Cardiac muscle cell (in vitro differentiated cells and primary cell): Measurements from ENCODE around the gene PCDH9. TPM values are rescaled to one million over a fixed set of nuclear protein-coding genes. Genes with fewer than 3 reads are reported as not detected.
"Not testable (repeated sequence)": the region's sequence is repeated elsewhere in the genome, so short reads cannot be mapped to it uniquely, and the experiment has no call there.

Experiments used
- DNase-seq, 2 donors: peaks; one replicate each; pipeline versions ENCODE4 v3.0.0 to v3.0.0-alpha.2; 2010 to 2017; ENCODE audit warnings: low read depth in 1 of 2, low spot score in 1 of 2
- H3K27ac ChIP-seq: fragments of 200-600 bp; sonication (generic); 2 replicates; pipeline ENCODE4 v1.5.1; 2016
- H3K27me3 ChIP-seq: fragments of 200-600 bp; sonication (generic); 2 replicates; pipeline ENCODE4 v1.6.0; 2016; ENCODE audit warnings: control low read depth
- H3K36me3 ChIP-seq: fragments of 200-600 bp; sonication (generic); 2 replicates; pipeline ENCODE4 v1.5.1; 2016; ENCODE audit warnings: control low read depth
- H3K4me1 ChIP-seq: fragments of 200-600 bp; sonication (generic); 2 replicates; pipeline ENCODE4 v1.8.1; 2017; ENCODE audit warnings: low read depth, mild to moderate bottlenecking, mixed run types
- H3K4me3 ChIP-seq: fragments of 200-600 bp; sonication (generic); 2 replicates; pipeline ENCODE4 v1.5.1; 2016; ENCODE audit warnings: mild to moderate bottlenecking
- H3K9me3 ChIP-seq: fragments of 200-600 bp; sonication (generic); 2 replicates; pipeline ENCODE4 v1.5.1; 2017; ENCODE audit warnings: low read depth, mild to moderate bottlenecking, control low read depth
- polyA plus RNA-seq: library from polyadenylated mRNA; unstranded; fragments of >200 nt; fragmentation: Nextera tagmentation; extraction: Ambion mirVana; gene quantifications from 2 replicates; pipeline ENCODE4 v1.2.1, GENCODE V29; 2016
- total RNA-seq: library from RNA; depleted of rRNA; stranded (reverse); fragments of >200 nt; gene quantifications from 2 replicates; pipeline ENCODE4 v1.2.3, GENCODE V29; 2016
- TF ChIP-seq, protein P1 (sequence below): IDR thresholded peaks from 2 replicates; pipeline ENCODE4 v1.5.1; 2012; ENCODE audit warnings: low read depth, mild to moderate bottlenecking, low read length

The PCDH9 gene
- total and polyA plus RNA-seq, 2 experiments from 2014 or later: 1.6 to 2.3 TPM

- no peaks in the 10 kb centered on the region for H3K4me1 ChIP-seq
- H3K27me3 ChIP-seq: no peaks in the 10 kb centered on the region
- peak in 1 of 2 donors; percentile 65 for DNase-seq
- no peaks in the 10 kb centered on the region for H3K36me3 ChIP-seq
- H3K9me3 ChIP-seq: no peaks in the 10 kb centered on the region
- no peak overlapping the region for H3K4me3 ChIP-seq
- TF ChIP-seq, protein P1, sequence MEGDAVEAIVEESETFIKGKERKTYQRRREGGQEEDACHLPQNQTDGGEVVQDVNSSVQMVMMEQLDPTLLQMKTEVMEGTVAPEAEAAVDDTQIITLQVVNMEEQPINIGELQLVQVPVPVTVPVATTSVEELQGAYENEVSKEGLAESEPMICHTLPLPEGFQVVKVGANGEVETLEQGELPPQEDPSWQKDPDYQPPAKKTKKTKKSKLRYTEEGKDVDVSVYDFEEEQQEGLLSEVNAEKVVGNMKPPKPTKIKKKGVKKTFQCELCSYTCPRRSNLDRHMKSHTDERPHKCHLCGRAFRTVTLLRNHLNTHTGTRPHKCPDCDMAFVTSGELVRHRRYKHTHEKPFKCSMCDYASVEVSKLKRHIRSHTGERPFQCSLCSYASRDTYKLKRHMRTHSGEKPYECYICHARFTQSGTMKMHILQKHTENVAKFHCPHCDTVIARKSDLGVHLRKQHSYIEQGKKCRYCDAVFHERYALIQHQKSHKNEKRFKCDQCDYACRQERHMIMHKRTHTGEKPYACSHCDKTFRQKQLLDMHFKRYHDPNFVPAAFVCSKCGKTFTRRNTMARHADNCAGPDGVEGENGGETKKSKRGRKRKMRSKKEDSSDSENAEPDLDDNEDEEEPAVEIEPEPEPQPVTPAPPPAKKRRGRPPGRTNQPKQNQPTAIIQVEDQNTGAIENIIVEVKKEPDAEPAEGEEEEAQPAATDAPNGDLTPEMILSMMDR: no peak
- no peak overlapping the region for H3K27ac ChIP-seq
These were observed 343.0 kb downstream of the PCDH9 start for GRCh38 chr13:66887088-66887487.

DNA sequence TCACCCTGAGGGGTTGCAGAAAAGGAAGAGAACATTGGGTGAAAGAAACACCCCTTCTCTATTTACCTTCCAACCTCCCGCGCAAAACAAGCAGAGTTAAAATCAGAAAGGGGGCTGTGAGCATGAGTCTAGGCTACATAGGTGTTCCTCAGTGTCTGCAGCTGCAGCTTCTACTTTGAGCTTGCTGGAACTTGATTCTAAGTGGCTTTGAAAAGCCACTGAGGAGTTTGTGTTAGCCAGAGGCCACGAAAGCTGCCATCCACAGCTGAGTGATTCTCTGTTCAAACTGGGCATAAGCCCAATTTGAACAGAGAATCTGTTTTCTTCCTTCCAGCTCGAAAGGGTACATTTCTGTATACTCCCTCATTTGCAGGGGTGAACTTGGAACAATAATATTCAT, 343.9 kb downstream of the PCDH9 start:
- TF ChIP-seq, protein P1: no peak
- Histone ChIP-seq H3K4me1 (no peaks in the 10 kb centered on the region), H3K36me3 (no peaks in the 10 kb centered on the region), H3K27ac (no peak overlapping the region), H3K4me3 (no peak overlapping the region), H3K27me3 (no peaks in the 10 kb centered on the region), H3K9me3 (no peaks in the 10 kb centered on the region)
- DNase-seq: peak in 1 of 2 donors; percentile 1

DNA sequence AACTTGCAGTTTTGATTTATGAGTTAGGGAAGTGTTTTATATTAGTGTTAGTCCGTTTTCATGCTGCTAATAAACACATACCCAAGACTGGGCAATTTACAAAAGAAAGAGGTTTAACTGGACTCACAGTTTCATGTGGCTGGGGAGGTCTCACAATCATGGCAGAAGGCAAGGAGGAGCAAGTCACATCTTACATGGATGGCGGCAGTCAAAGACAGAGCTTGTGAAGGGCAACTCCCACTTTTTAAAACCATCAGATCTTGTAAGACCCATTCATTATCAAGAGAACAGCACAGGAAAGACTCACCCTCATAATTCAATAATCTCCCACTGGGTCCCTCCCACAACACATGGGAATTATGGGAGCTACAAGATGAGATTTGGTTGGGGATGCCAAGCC, 349.0 kb downstream of the PCDH9 start:
- not testable (repeated sequence) for H3K27ac ChIP-seq

DNA sequence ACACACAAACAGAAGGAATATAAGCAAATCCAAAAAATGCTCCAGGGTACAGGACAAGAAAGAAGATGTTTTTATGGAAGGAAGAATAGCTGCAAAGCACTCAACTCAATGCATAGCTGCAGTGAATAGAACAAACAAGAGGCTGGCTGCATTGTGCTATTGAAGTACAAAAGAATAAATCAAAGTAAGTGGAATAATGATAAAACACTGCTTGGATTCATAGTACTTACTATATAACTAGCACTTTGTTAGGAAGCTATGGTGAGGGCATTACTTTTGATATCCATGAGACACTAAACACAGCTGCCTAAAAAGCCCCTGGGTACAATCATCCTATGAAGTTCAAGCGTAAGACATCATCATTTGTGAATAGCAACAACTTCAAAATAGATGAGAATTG, 350.1 kb downstream of the PCDH9 start:
- no peaks in the 10 kb centered on the region for H3K27me3 ChIP-seq
- H3K36me3 ChIP-seq: no peaks in the 10 kb centered on the region
- H3K27ac ChIP-seq: no peak overlapping the region
- no peaks in the 10 kb centered on the region for H3K4me1 ChIP-seq
- no peaks in the 10 kb centered on the region for H3K9me3 ChIP-seq
- no peak for DNase-seq
- TF ChIP-seq, protein P1: no peak
- H3K4me3 ChIP-seq: no peak overlapping the region

More for the DNA sequence above, 349.0 kb downstream of the PCDH9 start:
- not testable (repeated sequence) for H3K36me3 ChIP-seq, H3K4me3 ChIP-seq, DNase-seq, H3K4me1 ChIP-seq, H3K9me3 ChIP-seq, H3K27me3 ChIP-seq

- Histone ChIP-seq H3K27ac (no peak overlapping the region), H3K9me3 (no peaks in the 10 kb centered on the region), H3K4me1 (no peaks in the 10 kb centered on the region), H3K36me3 (no peaks in the 10 kb centered on the region), H3K27me3 (no peaks in the 10 kb centered on the region), H3K4me3 (no peak overlapping the region)
- no peak for DNase-seq
- TF ChIP-seq, protein P1: no peak
These were observed 354.9 kb downstream of the PCDH9 start for GRCh38 chr13:66875264-66875663.

DNA sequence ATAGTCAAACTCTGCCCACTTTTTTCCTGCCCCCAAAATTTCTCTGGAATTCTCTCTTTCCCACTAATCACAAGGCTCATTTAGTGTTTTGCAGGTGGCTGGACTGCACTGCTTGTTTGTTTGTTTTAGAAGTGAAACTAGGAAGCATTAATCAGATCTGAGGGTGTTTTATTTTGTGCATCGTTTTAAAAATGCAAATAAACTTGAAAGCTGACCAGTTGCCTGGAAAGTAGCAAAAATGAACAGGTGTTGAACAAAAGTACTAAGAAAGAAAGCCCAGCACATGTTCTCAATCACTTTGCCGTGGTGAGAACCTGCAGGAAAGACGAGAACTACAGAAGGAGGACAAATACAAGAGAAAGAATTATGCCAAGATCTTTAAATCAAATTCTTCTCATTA, 365.5 kb downstream of the PCDH9 start:
- no peak overlapping the region for H3K4me3 ChIP-seq
- DNase-seq: no peak
- H3K27ac ChIP-seq: no peak overlapping the region
- H3K9me3 ChIP-seq: no peaks in the 10 kb centered on the region
- no peaks in the 10 kb centered on the region for H3K27me3 ChIP-seq
- H3K36me3 ChIP-seq: no peaks in the 10 kb centered on the region
- TF ChIP-seq, protein P1: no peak
- H3K4me1 ChIP-seq: peaks cover 10% of the 10 kb centered on the region
